Lung (tissue), 12 donors: ENCODE measurements around the gene SCGB1A1. TPM values are rescaled to one million over a fixed set of nuclear protein-coding genes. Genes with fewer than 3 reads are reported as not detected.

Source experiments
- ATAC-seq: fragments of 200-7000 bp; cut with Tn5 transposase; one replicate; pipeline ENCODE4 v1.9.1; 2020; ENCODE audit warnings: moderate number of reproducible peaks; ENCODE audit not compliant: insufficient read depth, low FRiP score
- DNase-seq, 3 donors: peaks; one replicate each; pipeline ENCODE4 v3.0.0-alpha.2; 2013 to 2017
- H3K27ac ChIP-seq, 2 donors: one replicate each; pipeline ENCODE4 v1.5.1; 2013; ENCODE audit warnings: mild to moderate bottlenecking in 2 of 2, moderate library complexity in 2 of 2, control low read depth in 1 of 2, inconsistent platforms in 1 of 2, low read depth in 1 of 2, low read length in 1 of 2
- H3K27me3 ChIP-seq, 3 donors: one replicate each; pipeline ENCODE4 v1.5.1; 2013; ENCODE audit warnings: low read length in 2 of 3; ENCODE audit not compliant: control insufficient read depth in 3 of 3, insufficient read depth in 3 of 3
- H3K36me3 ChIP-seq, 4 donors: one replicate each; pipeline ENCODE4 v1.5.1; 2013; ENCODE audit warnings: low read length in 4 of 4, mild to moderate bottlenecking in 1 of 4, moderate library complexity in 1 of 4; ENCODE audit not compliant: control insufficient read depth in 4 of 4, insufficient read depth in 4 of 4
- H3K4me1 ChIP-seq, 5 donors: one replicate each; pipeline ENCODE4 v1.5.1; 2013; ENCODE audit warnings: low read length in 5 of 5, mild to moderate bottlenecking in 2 of 5, moderate library complexity in 1 of 5; ENCODE audit not compliant: control insufficient read depth in 5 of 5, insufficient read depth in 5 of 5
- H3K4me3 ChIP-seq: one replicate; pipeline ENCODE4 v1.5.1; 2013; ENCODE audit warnings: mild to moderate bottlenecking, control low read depth, moderate library complexity
- H3K9ac ChIP-seq, 2 donors: one replicate each; pipeline ENCODE4 v1.5.1; 2013; ENCODE audit warnings: low read length in 2 of 2, control low read depth in 1 of 2; ENCODE audit not compliant: insufficient read depth in 1 of 2
- H3K9me3 ChIP-seq, 4 donors: one replicate each; pipeline ENCODE4 v1.5.1; 2013; ENCODE audit warnings: low read length in 3 of 4, mild to moderate bottlenecking in 1 of 4, moderate library complexity in 1 of 4; ENCODE audit not compliant: control insufficient read depth in 4 of 4, insufficient read depth in 3 of 4
- CTCF ChIP-seq: IDR thresholded peaks from 2 replicates; pipeline ENCODE4 v1.5.1; 2012; ENCODE audit warnings: mild to moderate bottlenecking; ENCODE audit errors: control extremely low read depth, extremely low read depth
- WGBS, 2 donors: extraction: QIAGEN DNeasy Blood & Tissue Kit; methylation state at CpG; one replicate each; pipeline ENCODE4 v1.1.7; 2013; 5-methylcytosine and 5-hydroxymethylcytosine counted together
- polyA plus RNA-seq, 2 donors: library from polyadenylated mRNA; stranded (reverse); fragments of 200-250 nt; gene quantifications; one replicate each; pipeline ENCODE4 v1.2.1, GENCODE V29; 2013
- total RNA-seq, 2 donors: library from RNA; depleted of rRNA in 1 of 2; stranded (reverse); fragments of >200 nt in 1 of 2; gene quantifications; one replicate each; pipeline ENCODE4 v1.2.1, GENCODE V29; 2014 to 2021
- donor health status: control.
- donor health status: control.
- donor health status: Bipolar disorder and iron deficiency.
- donor health status: healthy.
- donor health status: DM: yes; HTN: yes; CAD: no.

The SCGB1A1 gene
- total and polyA plus RNA-seq, 4 donors, result 16.0 to 6,099 (median 3,995) TPM

GRCh38 chr11:62421996-62422395 is 3.2 kb downstream of the SCGB1A1 start:
- H3K4me1 ChIP-seq, result peaks cover 0 to 49% (median 23%) of the 10 kb centered on the region in 5 donors
- DNase-seq (peak in 1 of 3 donors; percentile 66), ATAC-seq (no peak)
- WGBS, 2 donors, result 86 to 91% methylated on average over 7 of the region's 7 CpGs
- no peak overlapping the region for H3K27ac ChIP-seq
- no peaks in the 10 kb centered on the region for H3K36me3 ChIP-seq
- TF ChIP-seq CTCF, result no peak
- H3K9me3 ChIP-seq, result no peaks in the 10 kb centered on the region
- no peaks in the 10 kb centered on the region for H3K27me3 ChIP-seq
- no peak overlapping the region for H3K9ac ChIP-seq
- H3K4me3 ChIP-seq, result no peak overlapping the region

GRCh38 chr11:62423012-62423411 is 4.2 kb downstream of the SCGB1A1 start:
- Histone ChIP-seq H3K36me3 (no peaks in the 10 kb centered on the region), H3K27ac (no peak overlapping the region), H3K9me3 (no peaks in the 10 kb centered on the region), H3K27me3 (no peaks in the 10 kb centered on the region), H3K4me3 (no peak overlapping the region), H3K4me1 (peaks cover 0 to 47% (median 21%) of the 10 kb centered on the region in 5 donors), H3K9ac (no peak overlapping the region)
- WGBS, 2 donors, result 78 to 80% methylated on average over 4 of the region's 4 CpGs
- DNase-seq (peak in 1 of 3 donors; percentile 16), ATAC-seq (no peak)
- TF ChIP-seq CTCF, result no peak

GRCh38 chr11:62427630-62428233 is 8.9 kb downstream of the SCGB1A1 start:
- DNase-seq (no peak), ATAC-seq (peak; percentile 13)
- no peak for TF ChIP-seq CTCF
- H3K9ac ChIP-seq, result no peak overlapping the region
- H3K4me1 ChIP-seq, result peaks cover 0 to 22% (median 4%) of the 10 kb centered on the region in 5 donors
- H3K4me3 ChIP-seq, result no peak overlapping the region
- H3K27ac ChIP-seq, result peak overlapping the region in 1 of 2 donors; percentile 26
- no peaks in the 10 kb centered on the region for H3K27me3 ChIP-seq
- peaks cover 0 to 2% (median 0%) of the 10 kb centered on the region in 4 donors for H3K9me3 ChIP-seq
- WGBS, 2 donors, result 19 to 42% methylated on average over 6 of the region's 6 CpGs
- no peaks in the 10 kb centered on the region for H3K36me3 ChIP-seq
